Kidney capillary endothelial cell (primary cell): ENCODE results near the gene DPYSL3.

Source experiments
- DNase-seq: peaks from one replicate; pipeline ENCODE4 v3.0.0-alpha.2; 2018; ENCODE audit warnings: low spot score

DPYSL3 gene

GRCh38 chr5:147472664-147473475 is 37.0 kb downstream of the DPYSL3 start:
- DNase-seq: no peak

- DNase-seq: no peak
These were observed 41.8 kb downstream of the DPYSL3 start for GRCh38 chr5:147467973-147468508.

GRCh38 chr5:147466360-147466980 is 43.4 kb downstream of the DPYSL3 start:
- DNase-seq: no peak

- DNase-seq: no peak
These were observed 44.1 kb downstream of the DPYSL3 start for GRCh38 chr5:147465747-147466146.

- no peak for DNase-seq
These were observed 45.7 kb downstream of the DPYSL3 start for GRCh38 chr5:147464211-147464610.

GRCh38 chr5:147461915-147462314 is 48.0 kb downstream of the DPYSL3 start:
- DNase-seq: no peak

- no peak for DNase-seq
These were observed 49.5 kb downstream of the DPYSL3 start for GRCh38 chr5:147460380-147460779.

GRCh38 chr5:147458581-147458980 is 51.3 kb downstream of the DPYSL3 start:
- no peak for DNase-seq

GRCh38 chr5:147455822-147456450 is 53.9 kb downstream of the DPYSL3 start:
- DNase-seq: no peak

GRCh38 chr5:147454996-147455677 is 54.7 kb downstream of the DPYSL3 start:
- no peak for DNase-seq

GRCh38 chr5:147453875-147454814 is 55.7 kb downstream of the DPYSL3 start:
- DNase-seq: peak; percentile 79

GRCh38 chr5:147452165-147452811 is 57.6 kb downstream of the DPYSL3 start:
- no peak for DNase-seq

- DNase-seq: no peak
These were observed 58.7 kb downstream of the DPYSL3 start for GRCh38 chr5:147451193-147451592.

GRCh38 chr5:147450606-147451005 is 59.3 kb downstream of the DPYSL3 start:
- DNase-seq: no peak

GRCh38 chr5:147448766-147449165 is 61.1 kb downstream of the DPYSL3 start:
- DNase-seq: no peak

- no peak for DNase-seq
These were observed 63.3 kb downstream of the DPYSL3 start for GRCh38 chr5:147446523-147446922.

GRCh38 chr5:147445917-147446316 is 64.0 kb downstream of the DPYSL3 start:
- DNase-seq: no peak

GRCh38 chr5:147445090-147445489 is 64.8 kb downstream of the DPYSL3 start:
- DNase-seq: no peak

- no peak for DNase-seq
These were observed 67.6 kb downstream of the DPYSL3 start for GRCh38 chr5:147442224-147442623.

GRCh38 chr5:147441191-147441695 is 68.6 kb downstream of the DPYSL3 start:
- DNase-seq: no peak
